Thyroid gland (tissue), 4 donors: ENCODE results near the gene ABCB8.

Experiments used
- CTCF ChIP-seq, 6 experiments: fragments of 200-600 bp in 3 of 6; fragments of 450-650 bp in 3 of 6; sonication (generic) in 3 of 6; IDR thresholded peaks; one replicate each; pipeline ENCODE4 v1.5.1; 2016 to 2019; ENCODE audit warnings: antibody characterized with exemption in 6 of 6, mild to moderate bottlenecking in 2 of 6, inconsistent platforms in 1 of 6, moderate library complexity in 1 of 6
- POLR2A ChIP-seq, 2 donors: fragments of 450-650 bp; IDR thresholded peaks; one replicate each; pipeline ENCODE4 v1.6.1; 2017; ENCODE audit warnings: antibody characterized with exemption in 2 of 2, mild to moderate bottlenecking in 2 of 2, moderate library complexity in 1 of 2

GRCh38 chr7:151013356-151013732 lies 14.9 kb upstream of the ABCB8 start:
- TF ChIP-seq CTCF (IDR thresholded peaks at IDR 0.05) = no peak
- TF ChIP-seq POLR2A (IDR thresholded peaks at IDR 0.05) = no peak
